GM23338 (cell line): ENCODE measurements around the gene FAM227A.

Experiments
- CTCF ChIP-seq, 2 experiments: fragments of 200-600 bp in 1 of 2; sonication (generic) in 1 of 2; conservative IDR thresholded peaks; 2 replicates each; pipeline versions ENCODE4 v1.5.1 to v1.6.1; 2016 to 2017; ENCODE audit warnings: antibody characterized with exemption in 2 of 2, low read depth in 2 of 2, mild to moderate bottlenecking in 2 of 2, moderate library complexity in 1 of 2
- ETS1 ChIP-seq: IDR thresholded peaks from 2 replicates; pipeline ENCODE4 v1.6.1; 2016; ENCODE audit warnings: antibody characterized with exemption
- EZH2 ChIP-seq: fragments of 200-600 bp; sonication (generic); IDR thresholded peaks from one replicate; pipeline ENCODE4 v1.8.0; 2017; ENCODE audit warnings: antibody characterized with exemption, mild to moderate bottlenecking, low read depth; ENCODE audit not compliant: unreplicated experiment
- NANOG ChIP-seq: IDR thresholded peaks from 2 replicates; pipeline ENCODE4 v1.6.1; 2016; ENCODE audit warnings: antibody characterized with exemption, borderline replicate concordance
- POLR2AphosphoS5 ChIP-seq: IDR thresholded peaks from 2 replicates; pipeline ENCODE4 v1.6.1; 2016; ENCODE audit warnings: antibody characterized with exemption, low read depth

- TF ChIP-seq CTCF (conservative IDR thresholded peaks at IDR 0.05; ENCODE audit: low read depth in 2 of 2) = no peak
- TF ChIP-seq EZH2 = no peak
- TF ChIP-seq POLR2AphosphoS5 = no peak
- TF ChIP-seq ETS1 = no peak
- no peak for TF ChIP-seq NANOG
These were observed 10.8 kb downstream of the FAM227A start for GRCh38 chr22:38645430-38645829.
